Thyroid gland (tissue), 4 donors: ENCODE data around the gene RTP5. TPM values are rescaled to one million over a fixed set of nuclear protein-coding genes. Genes with fewer than 3 reads are reported as not detected.
"Not testable (repeated sequence)": the region's sequence is repeated elsewhere in the genome, so short reads cannot be mapped to it uniquely, and the experiment has no call there.

Experiments
- DNase-seq, 2 donors: peaks; one replicate each; pipeline ENCODE4 v3.0.0-alpha.2; 2019
- H3K27ac ChIP-seq, 3 donors: fragments of 200-600 bp; sonication (generic); 1 replicate in 2 of 3; 2 replicates in 1 of 3; pipeline ENCODE4 v1.5.1; 2016 to 2019; ENCODE audit warnings: mild to moderate bottlenecking in 1 of 3, moderate library complexity in 1 of 3
- H3K27me3 ChIP-seq: fragments of 200-600 bp; sonication (generic); one replicate; pipeline ENCODE4 v1.5.1; 2019
- H3K36me3 ChIP-seq, 2 donors: fragments of 200-600 bp; sonication (generic); one replicate each; pipeline ENCODE4 v1.5.1; 2016 to 2019
- H3K4me1 ChIP-seq, 2 donors: fragments of 200-600 bp; sonication (generic); one replicate each; pipeline ENCODE4 v1.5.1; 2017 to 2019
- H3K4me3 ChIP-seq, 3 donors: fragments of 200-600 bp; sonication (generic); replicated peaks in 1 of 3; 1 replicate in 2 of 3; 2 replicates in 1 of 3; pipeline ENCODE4 v1.5.1; 2016; ENCODE audit warnings: mild to moderate bottlenecking in 1 of 3
- H3K9me3 ChIP-seq: fragments of 200-600 bp; sonication (generic); one replicate; pipeline ENCODE4 v1.5.1; 2017
- POLR2A ChIP-seq, 2 donors: fragments of 450-650 bp; IDR thresholded peaks; one replicate each; pipeline ENCODE4 v1.6.1; 2017; ENCODE audit warnings: antibody characterized with exemption in 2 of 2, mild to moderate bottlenecking in 2 of 2, moderate library complexity in 1 of 2
- WGBS, 2 donors: methylation state at CpG; one replicate each; pipeline ENCODE4 v1.1.5; 2017; 5-methylcytosine and 5-hydroxymethylcytosine counted together
- intact Hi-C: fragments of 100-400 bp; cut with DNase I; formaldehyde crosslinking; loops from one replicate; pipeline ENCODE4 v1.15.1; 2023
- total RNA-seq, 4 donors: library from RNA; depleted of rRNA; stranded (reverse); fragments of >200 nt; gene quantifications; one replicate each; pipeline ENCODE4 v1.2.3, GENCODE V29; 2016
- TF ChIP-seq, protein P1 (sequence below), 6 experiments: fragments of 200-600 bp in 3 of 6; fragments of 450-650 bp in 3 of 6; sonication (generic) in 3 of 6; IDR thresholded peaks; one replicate each; pipeline ENCODE4 v1.5.1; 2016 to 2019; ENCODE audit warnings: antibody characterized with exemption in 6 of 6, mild to moderate bottlenecking in 2 of 6, inconsistent platforms in 1 of 6, moderate library complexity in 1 of 6

The RTP5 gene
- total RNA-seq, 4 donors from 2014 or later, result 0.13 TPM; not detected in 3

DNA sequence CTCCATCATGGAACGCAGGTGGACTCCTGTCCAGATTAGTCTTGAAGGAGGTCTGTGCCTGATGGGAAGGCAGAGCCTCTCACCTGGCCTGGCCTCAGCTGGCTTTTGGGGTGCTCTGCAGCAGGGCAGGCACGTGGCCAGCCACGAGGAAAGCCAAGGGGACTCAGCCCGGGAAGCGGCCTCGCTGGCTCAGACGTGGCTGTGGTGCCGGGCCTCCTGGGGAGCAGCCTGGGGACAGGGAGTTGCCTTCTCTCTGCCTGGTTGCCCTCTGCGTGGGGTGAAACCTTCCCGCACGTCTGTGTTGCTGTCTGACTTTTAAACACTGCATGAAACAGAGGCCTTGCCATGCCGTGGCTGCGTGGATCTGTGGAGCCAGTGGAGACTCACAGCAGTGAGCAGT lies 45.0 kb downstream of the RTP5 start:
- DNase-seq, result no peak
- Histone ChIP-seq H3K27ac (no peak overlapping the region), H3K27me3 (no peaks in the 10 kb centered on the region), H3K4me3 (no peak overlapping the region), H3K4me1 (no peaks in the 10 kb centered on the region), H3K36me3 (no peaks in the 10 kb centered on the region), H3K9me3 (no peaks in the 10 kb centered on the region)
- intact Hi-C loops, result no loop called here
- TF ChIP-seq POLR2A (IDR thresholded peaks at IDR 0.05), result no peak
- TF ChIP-seq, protein P1, sequence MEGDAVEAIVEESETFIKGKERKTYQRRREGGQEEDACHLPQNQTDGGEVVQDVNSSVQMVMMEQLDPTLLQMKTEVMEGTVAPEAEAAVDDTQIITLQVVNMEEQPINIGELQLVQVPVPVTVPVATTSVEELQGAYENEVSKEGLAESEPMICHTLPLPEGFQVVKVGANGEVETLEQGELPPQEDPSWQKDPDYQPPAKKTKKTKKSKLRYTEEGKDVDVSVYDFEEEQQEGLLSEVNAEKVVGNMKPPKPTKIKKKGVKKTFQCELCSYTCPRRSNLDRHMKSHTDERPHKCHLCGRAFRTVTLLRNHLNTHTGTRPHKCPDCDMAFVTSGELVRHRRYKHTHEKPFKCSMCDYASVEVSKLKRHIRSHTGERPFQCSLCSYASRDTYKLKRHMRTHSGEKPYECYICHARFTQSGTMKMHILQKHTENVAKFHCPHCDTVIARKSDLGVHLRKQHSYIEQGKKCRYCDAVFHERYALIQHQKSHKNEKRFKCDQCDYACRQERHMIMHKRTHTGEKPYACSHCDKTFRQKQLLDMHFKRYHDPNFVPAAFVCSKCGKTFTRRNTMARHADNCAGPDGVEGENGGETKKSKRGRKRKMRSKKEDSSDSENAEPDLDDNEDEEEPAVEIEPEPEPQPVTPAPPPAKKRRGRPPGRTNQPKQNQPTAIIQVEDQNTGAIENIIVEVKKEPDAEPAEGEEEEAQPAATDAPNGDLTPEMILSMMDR (IDR thresholded peaks at IDR 0.05), result no peak
- 93 to 97% methylated on average over 4 to 13 of the region's 13 CpGs for WGBS, 2 donors

DNA sequence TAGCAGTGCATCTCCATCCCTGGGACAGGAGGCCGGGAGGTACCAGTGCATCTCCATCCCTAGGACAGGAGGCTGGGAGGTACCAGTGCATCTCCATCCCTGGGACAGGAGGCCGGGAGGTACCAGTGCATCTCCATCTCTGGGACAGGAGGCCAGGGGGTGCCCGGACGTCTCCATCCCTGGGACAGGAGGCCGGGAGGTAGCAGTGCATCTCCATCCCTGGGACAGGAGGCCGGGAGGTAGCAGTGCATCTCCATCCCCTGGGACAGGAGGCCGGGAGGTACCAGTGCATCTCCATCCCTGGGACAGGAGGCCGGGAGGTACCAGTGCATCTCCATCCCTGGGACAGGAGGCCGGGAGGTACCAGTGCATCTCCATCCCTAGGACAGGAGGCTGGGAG lies 52.1 kb downstream of the RTP5 start:
- intact Hi-C loops, DNase-seq, H3K4me1 ChIP-seq: not testable (repeated sequence)

DNA sequence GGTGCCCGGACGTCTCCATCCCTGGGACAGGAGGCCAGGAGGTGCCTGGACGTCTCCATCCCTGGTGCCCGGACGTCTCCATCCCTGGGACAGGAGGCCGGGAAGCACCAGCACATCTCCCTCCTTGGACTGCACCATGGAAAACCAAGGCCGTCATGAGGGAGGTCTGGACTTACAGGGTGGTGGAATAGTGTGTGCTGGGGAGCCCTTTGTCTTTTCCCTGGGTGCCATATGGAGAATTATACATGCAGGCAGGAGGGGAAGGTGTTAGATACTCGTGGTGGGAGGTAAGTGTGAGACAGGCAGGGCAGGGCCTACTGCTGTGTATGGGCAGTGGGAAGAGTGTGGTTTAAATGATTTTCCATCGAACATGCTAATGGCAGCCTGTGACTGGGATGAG lies 52.9 kb downstream of the RTP5 start:
- Histone ChIP-seq H3K27ac (no peak overlapping the region), H3K4me1 (no peaks in the 10 kb centered on the region), H3K9me3 (no peaks in the 10 kb centered on the region), H3K27me3 (no peaks in the 10 kb centered on the region), H3K36me3 (no peaks in the 10 kb centered on the region), H3K4me3 (no peak overlapping the region)
- no peak for TF ChIP-seq POLR2A (IDR thresholded peaks at IDR 0.05)
- TF ChIP-seq, protein P1 (IDR thresholded peaks at IDR 0.05), result no peak
- intact Hi-C loops, result no loop called here
- 83 to 91% methylated on average over 4 to 8 of the region's 9 CpGs for WGBS, 2 donors
- no peak for DNase-seq

More for the DNA sequence above, 52.1 kb downstream of the RTP5 start:
- H3K9me3 ChIP-seq, H3K27ac ChIP-seq, H3K36me3 ChIP-seq, H3K27me3 ChIP-seq, H3K4me3 ChIP-seq: not testable (repeated sequence)
- 92% methylated on average over 4 of the region's 9 CpGs; no CpG with 5 or more reads in 1 of the 2 donors for WGBS, 2 donors

DNA sequence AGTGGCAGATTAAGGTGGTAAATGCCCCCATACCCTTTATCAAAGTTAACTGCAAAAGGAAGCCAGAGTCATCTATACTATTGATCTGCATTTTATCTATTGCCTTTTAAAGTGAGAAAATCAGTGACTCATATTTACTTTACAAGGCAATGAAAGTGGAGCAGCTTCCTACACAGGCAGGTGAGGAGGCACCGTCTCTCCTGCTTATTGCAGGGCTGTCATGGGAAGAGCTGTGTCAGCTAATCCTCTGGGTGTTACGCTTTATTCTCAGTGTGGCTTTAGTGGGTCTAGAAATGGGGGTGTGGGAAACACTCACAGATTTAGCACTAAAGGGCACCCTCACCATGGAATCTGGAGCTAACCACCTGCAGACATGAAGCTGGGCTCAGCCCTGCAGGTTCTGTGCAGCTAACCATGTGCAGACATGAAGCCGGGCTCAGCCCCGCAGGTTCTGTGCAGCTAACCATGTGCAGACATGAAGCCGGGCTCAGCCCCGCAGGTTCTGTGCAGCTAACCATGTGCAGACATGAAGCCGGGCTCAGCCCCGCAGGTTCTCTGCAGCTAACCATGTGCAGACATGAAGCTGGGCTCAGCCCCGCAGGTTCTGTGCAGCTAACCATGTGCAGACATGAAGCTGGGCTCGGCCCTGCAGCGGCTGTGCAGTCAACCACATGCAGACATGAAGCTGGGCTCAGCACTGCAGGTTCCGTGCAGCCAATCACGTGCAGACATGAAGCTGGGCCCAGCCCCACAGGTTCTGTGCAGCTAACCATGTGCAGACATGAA lies 53.5 kb downstream of the RTP5 start:
- intact Hi-C loops, H3K4me1 ChIP-seq, DNase-seq, H3K27me3 ChIP-seq, H3K9me3 ChIP-seq, H3K36me3 ChIP-seq, H3K27ac ChIP-seq, H3K4me3 ChIP-seq: not testable (repeated sequence)
- WGBS, 2 donors, result 67 to 81% methylated on average over 3 to 9 of the region's 13 CpGs

Other genes starting within 250 kb of the RTP5 start
- 10 to 100 TPM; 42.9 to 53.6 (median 46.2) TPM for gene THAP4, start 232.6 kb upstream of the RTP5 start, total RNA-seq
- 100 to 1,000 TPM in 1 of 4 donors, 10 to 100 TPM in 3; 58.5 to 129 (median 86.2) TPM for gene ATG4B, start 232.0 kb upstream of the RTP5 start, total RNA-seq
- 10 to 100 TPM in 3 of 4 donors, 1 to 10 TPM in 1; 9.6 to 24.0 (median 15.7) TPM for gene DTYMK, start 182.9 kb upstream of the RTP5 start, total RNA-seq
- gene ING5, start 167.7 kb upstream of the RTP5 start, total RNA-seq, result 10 to 100 TPM; 42.2 to 76.3 (median 59.9) TPM
- gene D2HGDH, start 135.1 kb upstream of the RTP5 start, total RNA-seq, result 10 to 100 TPM; 20.2 to 34.4 (median 23.0) TPM
- gene GAL3ST2, start 92.9 kb upstream of the RTP5 start, total RNA-seq, result not detected
- gene NEU4, start 60.5 kb upstream of the RTP5 start, total RNA-seq, result 1 to 10 TPM in 2 of 4 donors, under 1 TPM in 1, not detected in 1; 0.78 to 5.7 (median 1.1) TPM
- gene PDCD1, start 10.8 kb upstream of the RTP5 start, total RNA-seq, result 1 to 10 TPM in 2 of 4 donors, under 1 TPM in 2; 0.49 to 2.3 (median 1.1) TPM